Transverse colon (tissue), 4 donors: ENCODE results near the gene ABCG2. TPM values are rescaled to one million over a fixed set of nuclear protein-coding genes. Genes with fewer than 3 reads are reported as not detected.

Experiments used
- DNase-seq: peaks from one replicate; pipeline ENCODE4 v3.0.0-alpha.2; 2019
- H3K27ac ChIP-seq, 4 donors: fragments of 200-600 bp; sonication (generic); 2 replicates each; pipeline ENCODE4 v1.5.1; 2016 to 2018; ENCODE audit warnings: inconsistent platforms in 4 of 4
- H3K27me3 ChIP-seq: fragments of 200-600 bp; sonication (generic); 2 replicates; pipeline ENCODE4 v1.5.1; 2017; ENCODE audit warnings: inconsistent platforms
- H3K36me3 ChIP-seq, 4 donors: fragments of 200-600 bp; sonication (generic); 2 replicates each; pipeline ENCODE4 v1.5.1; 2017 to 2019; ENCODE audit warnings: inconsistent platforms in 4 of 4
- H3K4me1 ChIP-seq, 4 donors: fragments of 200-600 bp; sonication (generic); 2 replicates each; pipeline ENCODE4 v1.5.1; 2017 to 2020; ENCODE audit warnings: inconsistent platforms in 4 of 4
- H3K4me3 ChIP-seq, 4 donors: fragments of 200-600 bp; sonication (generic); 1 replicate in 1 of 4; 2 replicates in 3 of 4; pipeline versions ENCODE4 v1.5.1 to v1.6.1; 2017 to 2019; ENCODE audit warnings: inconsistent platforms in 4 of 4
- H3K9me3 ChIP-seq, 2 donors: fragments of 200-600 bp; sonication (generic); 2 replicates each; pipeline ENCODE4 v1.5.1; 2017 to 2019; ENCODE audit warnings: inconsistent platforms in 2 of 2
- CTCF ChIP-seq, 5 experiments: fragments of 200-600 bp in 3 of 5; fragments of 450-650 bp in 2 of 5; sonication (generic) in 3 of 5; IDR thresholded peaks; 1 replicate in 2 of 5; 2 replicates in 3 of 5; pipeline ENCODE4 v1.5.1; 2016 to 2017; ENCODE audit warnings: antibody characterized with exemption in 5 of 5, inconsistent platforms in 3 of 5, mild to moderate bottlenecking in 2 of 5, moderate library complexity in 1 of 5
- EP300 ChIP-seq: sonication (generic); formaldehyde crosslinking; IDR thresholded peaks from one replicate; pipeline ENCODE4 v1.6.1; 2017; ENCODE audit warnings: antibody characterized with exemption, low read depth
- POLR2A ChIP-seq: fragments of 450-650 bp; IDR thresholded peaks from one replicate; pipeline ENCODE4 v1.6.1; 2016; ENCODE audit warnings: antibody characterized with exemption, mild to moderate bottlenecking, moderate library complexity
- POLR2AphosphoS5 ChIP-seq, 3 donors: sonication (generic); formaldehyde crosslinking; IDR thresholded peaks; one replicate each; pipeline ENCODE4 v1.6.1; 2016; ENCODE audit warnings: antibody characterized with exemption in 3 of 3
- WGBS, 2 donors: methylation state at CpG; one replicate each; pipeline ENCODE4 v1.1.5; 2018; ENCODE audit warnings: low coverage in 1 of 2; 5-methylcytosine and 5-hydroxymethylcytosine counted together
- in situ Hi-C, 4 donors: fragments of 200-750 bp; cut with MboI; loops; one replicate each; pipeline versions ENCODE4 v1.15.0 to v1.15.1; 2017; ENCODE audit warnings: low sequenced_read_pairs in 3 of 4, low pct_ligation_motif_present in 1 of 4, low pct_unique_long_range_greater_than_20kb in 1 of 4
- intact Hi-C: fragments of 100-400 bp; cut with DNase I; formaldehyde crosslinking; loops from one replicate; pipeline ENCODE4 v1.15.1; 2023; ENCODE audit warnings: low total_unique reads
- total RNA-seq, 4 donors: library from RNA; depleted of rRNA; stranded (reverse); fragments of >200 nt; gene quantifications; one replicate each; pipeline ENCODE4 v1.1.0, GENCODE V29; 2016

ABCG2 gene
- total RNA-seq, 4 donors from 2014 or later, result 5.6 to 36.6 (median 21.4) TPM

- no peak for TF ChIP-seq POLR2AphosphoS5 (IDR thresholded peaks at IDR 0.05)
- TF ChIP-seq CTCF (IDR thresholded peaks at IDR 0.05), result no peak
- no peak for TF ChIP-seq POLR2A
- no peak for TF ChIP-seq EP300
- intact Hi-C loops, result no loop called here
Measured at GRCh38 chr4:88115587-88115986, 42.9 kb downstream of the ABCG2 start.

GRCh38 chr4:88112856-88113255, 45.6 kb downstream of the ABCG2 start:
- in situ Hi-C loops (no loop called here), intact Hi-C loops (no loop called here)
- H3K9me3 ChIP-seq, result no peaks in the 10 kb centered on the region
- 94 to 100% methylated on average over 1 to 5 of the region's 5 CpGs for WGBS, 2 donors
- no peak overlapping the region for H3K27ac ChIP-seq
- TF ChIP-seq CTCF (IDR thresholded peaks at IDR 0.05) (no peak), POLR2A (no peak), POLR2AphosphoS5 (IDR thresholded peaks at IDR 0.05) (no peak), EP300 (no peak)
- H3K4me3 ChIP-seq, result no peak overlapping the region
- H3K27me3 ChIP-seq, result no peaks in the 10 kb centered on the region
- H3K36me3 ChIP-seq, result no peaks in the 10 kb centered on the region
- H3K4me1 ChIP-seq, result peaks cover 0 to 38% (median 18%) of the 10 kb centered on the region in 4 donors
- DNase-seq, result no peak

More at GRCh38 chr4:88115587-88115986, 42.9 kb downstream of the ABCG2 start:
- WGBS, 2 donors, result 83 to 84% methylated on average over 1 to 5 of the region's 5 CpGs
- in situ Hi-C loops, result no loop called here
- DNase-seq, result no peak
- no peak overlapping the region for H3K4me3 ChIP-seq
- H3K9me3 ChIP-seq, result peaks cover 10 to 12% of the 10 kb centered on the region in 2 donors
- peaks cover 0 to 10% (median 0%) of the 10 kb centered on the region in 4 donors for H3K4me1 ChIP-seq
- H3K27ac ChIP-seq, result no peak overlapping the region
- H3K36me3 ChIP-seq, result no peaks in the 10 kb centered on the region
- H3K27me3 ChIP-seq, result no peaks in the 10 kb centered on the region

GRCh38 chr4:88110826-88111225, 47.6 kb downstream of the ABCG2 start:
- intact Hi-C loops, result no loop called here

More at GRCh38 chr4:88110826-88111225, 47.6 kb downstream of the ABCG2 start:
- Histone ChIP-seq H3K4me1 (peaks cover 4 to 53% (median 24%) of the 10 kb centered on the region in 4 donors), H3K4me3 (no peak overlapping the region), H3K36me3 (no peaks in the 10 kb centered on the region), H3K9me3 (no peaks in the 10 kb centered on the region), H3K27ac (no peak overlapping the region), H3K27me3 (no peaks in the 10 kb centered on the region)
- no peak for DNase-seq
- WGBS, 2 donors, result 40 to 42% methylated on average over 1 to 2 of the region's 2 CpGs
- no peak for TF ChIP-seq EP300
- no peak for TF ChIP-seq CTCF (IDR thresholded peaks at IDR 0.05)
- no peak for TF ChIP-seq POLR2A
- TF ChIP-seq POLR2AphosphoS5 (IDR thresholded peaks at IDR 0.05), result no peak
- in situ Hi-C loops, result no loop called here
